Liver (tissue), 9 donors: Measurements from ENCODE around the gene RNASEH2A. TPM values are rescaled to one million over a fixed set of nuclear protein-coding genes. Genes with fewer than 3 reads are reported as not detected.

Experiments
- DNase-seq: peaks from one replicate; pipeline ENCODE4 v3.0.0-alpha.2; 2017; ENCODE audit warnings: low spot score
- H3K27ac ChIP-seq, 2 donors: one replicate each; pipeline ENCODE4 v1.7.0; 2013; ENCODE audit warnings: inconsistent platforms in 2 of 2, low read length in 2 of 2, control low read depth in 1 of 2, low read depth in 1 of 2, mild to moderate bottlenecking in 1 of 2
- H3K27me3 ChIP-seq, 4 donors: one replicate each; pipeline versions ENCODE4 v1.6.1 to v1.7.0; 2013; ENCODE audit warnings: low read length in 3 of 4, inconsistent platforms in 1 of 4, mild to moderate bottlenecking in 1 of 4, moderate library complexity in 1 of 4; ENCODE audit not compliant: control insufficient read depth in 4 of 4, insufficient read depth in 4 of 4
- H3K36me3 ChIP-seq, 4 donors: one replicate each; pipeline versions ENCODE4 v1.6.1 to v1.7.0; 2013; ENCODE audit warnings: low read length in 3 of 4, mild to moderate bottlenecking in 3 of 4, low read depth in 1 of 4, moderate library complexity in 1 of 4; ENCODE audit not compliant: control insufficient read depth in 4 of 4, insufficient read depth in 3 of 4
- H3K4me1 ChIP-seq, 4 donors: one replicate each; pipeline versions ENCODE4 v1.6.1 to v1.7.0; 2013; ENCODE audit warnings: low read length in 3 of 4, mild to moderate bottlenecking in 3 of 4, moderate library complexity in 1 of 4; ENCODE audit not compliant: control insufficient read depth in 4 of 4, insufficient read depth in 4 of 4
- H3K4me3 ChIP-seq, 3 donors: one replicate each; pipeline versions ENCODE4 v1.6.1 to v1.7.0; 2013; ENCODE audit warnings: low read length in 3 of 3, control low read depth in 1 of 3, low read depth in 1 of 3, mild to moderate bottlenecking in 1 of 3
- H3K9ac ChIP-seq, 2 donors: one replicate each; pipeline ENCODE4 v1.7.0; 2013; ENCODE audit warnings: low read length in 2 of 2, mild to moderate bottlenecking in 2 of 2, moderate library complexity in 2 of 2, control low read depth in 1 of 2, low read depth in 1 of 2
- H3K9me3 ChIP-seq, 4 donors: one replicate each; pipeline versions ENCODE4 v1.6.1 to v1.7.0; 2013; ENCODE audit warnings: low read length in 3 of 4; ENCODE audit not compliant: control insufficient read depth in 4 of 4
- ATF3 ChIP-seq: IDR thresholded peaks from 2 replicates; pipeline ENCODE4 v1.6.1; 2016; ENCODE audit warnings: antibody characterized with exemption
- EGR1 ChIP-seq, 2 donors: IDR thresholded peaks; 2 replicates each; pipeline ENCODE4 v1.6.1; 2016 to 2018; ENCODE audit warnings: antibody characterized with exemption in 2 of 2, low read depth in 2 of 2
- FOXA1 ChIP-seq: IDR thresholded peaks from 2 replicates; pipeline ENCODE4 v1.6.1; 2016; ENCODE audit warnings: antibody characterized with exemption
- FOXA2 ChIP-seq: IDR thresholded peaks from 2 replicates; pipeline ENCODE4 v1.6.1; 2016; ENCODE audit warnings: antibody characterized with exemption
- GABPA ChIP-seq, 2 donors: IDR thresholded peaks in 1 of 2; conservative IDR thresholded peaks in 1 of 2; 2 replicates each; pipeline ENCODE4 v1.6.1; 2016; ENCODE audit warnings: antibody characterized with exemption in 2 of 2, mild to moderate bottlenecking in 1 of 2, moderate library complexity in 1 of 2
- HNF4A ChIP-seq, 2 donors: conservative IDR thresholded peaks; 2 replicates each; pipeline ENCODE4 v1.6.1; 2016; ENCODE audit warnings: antibody characterized with exemption in 2 of 2, mild to moderate bottlenecking in 2 of 2
- HNF4G ChIP-seq: IDR thresholded peaks from 2 replicates; pipeline ENCODE4 v1.6.1; 2016; ENCODE audit warnings: antibody characterized with exemption
- JUND ChIP-seq, 2 donors: IDR thresholded peaks; 2 replicates each; pipeline ENCODE4 v1.6.1; 2016; ENCODE audit warnings: antibody characterized with exemption in 2 of 2
- NR2F2 ChIP-seq: IDR thresholded peaks from 2 replicates; pipeline ENCODE4 v1.6.1; 2016; ENCODE audit warnings: antibody characterized with exemption
- RAD21 ChIP-seq, 2 donors: IDR thresholded peaks; 2 replicates each; pipeline ENCODE4 v1.6.1; 2016; ENCODE audit warnings: antibody characterized with exemption in 2 of 2, mild to moderate bottlenecking in 2 of 2
- REST ChIP-seq: IDR thresholded peaks from 2 replicates; pipeline ENCODE4 v1.6.1; 2016; ENCODE audit warnings: antibody characterized with exemption, mild to moderate bottlenecking
- RXRA ChIP-seq, 2 donors: IDR thresholded peaks; 2 replicates each; pipeline ENCODE4 v1.6.1; 2017 to 2018; ENCODE audit warnings: antibody characterized with exemption in 2 of 2, mild to moderate bottlenecking in 1 of 2
- SP1 ChIP-seq: IDR thresholded peaks from 2 replicates; pipeline ENCODE4 v1.6.1; 2018; ENCODE audit warnings: antibody characterized with exemption, mild to moderate bottlenecking
- TAF1 ChIP-seq: conservative IDR thresholded peaks from 2 replicates; pipeline ENCODE4 v1.6.1; 2016; ENCODE audit warnings: antibody characterized with exemption, mild to moderate bottlenecking
- YY1 ChIP-seq: IDR thresholded peaks from 2 replicates; pipeline ENCODE4 v1.6.1; 2016; ENCODE audit warnings: antibody characterized with exemption, mild to moderate bottlenecking
- ZBTB33 ChIP-seq: IDR thresholded peaks from 2 replicates; pipeline ENCODE4 v1.6.1; 2016; ENCODE audit warnings: antibody characterized with exemption
- WGBS: extraction: QIAGEN DNeasy Blood & Tissue Kit; methylation state at CpG from one replicate; pipeline ENCODE4 v1.1.7; 2013; 5-methylcytosine and 5-hydroxymethylcytosine counted together
- polyA plus RNA-seq, 2 donors: library from polyadenylated mRNA; stranded (reverse) in 1 of 2; unstranded in 1 of 2; fragments of 200-250 nt in 1 of 2; fragments of >200 nt in 1 of 2; fragmentation: Nextera tagmentation in 1 of 2; extraction: Ambion mirVana in 1 of 2; gene quantifications; one replicate each; pipeline versions ENCODE4 v1.2.1 to v1.2.3, GENCODE V29; 2013 to 2015
- total RNA-seq, 2 donors: library from RNA; depleted of rRNA; stranded (reverse); fragments of >200 nt; gene quantifications; one replicate each; pipeline ENCODE4 v1.2.3, GENCODE V29; 2014
- TF ChIP-seq, protein P1 (sequence below): fragments of 150-350 bp; IDR thresholded peaks from 2 replicates; pipeline ENCODE4 v1.5.1; 2017; ENCODE audit warnings: improper control_type of control experiment, low read depth, low read length; ENCODE audit not compliant: missing input control
- TF ChIP-seq, protein P2 (sequence below): IDR thresholded peaks from 2 replicates; pipeline ENCODE4 v1.6.1; 2016; ENCODE audit warnings: antibody characterized with exemption
- donor health status: healthy.
- donor health status: healthy.
- donor health status: healthy.
- donor health status: healthy.
- donor health status: healthy.

RNASEH2A gene
- total and polyA plus RNA-seq, 4 donors, result 1.8 to 17.5 (median 3.5) TPM

GRCh38 chr19:12787458-12787857 is 18.9 kb upstream of the RNASEH2A start:
- WGBS, result 87% methylated on average over 10 of the region's 10 CpGs
- no peaks in the 10 kb centered on the region for H3K9me3 ChIP-seq
- H3K4me1 ChIP-seq, result peaks cover 11 to 47% (median 29%) of the 10 kb centered on the region in 4 donors
- H3K36me3 ChIP-seq, result no peaks in the 10 kb centered on the region
- no peaks in the 10 kb centered on the region for H3K27me3 ChIP-seq
- H3K4me3 ChIP-seq, result no peak overlapping the region
- peak overlapping the region in 1 of 2 donors; percentile 86 for H3K27ac ChIP-seq
- DNase-seq, result no peak
- no peak for TF ChIP-seq RAD21 (IDR thresholded peaks at IDR 0.05)
- TF ChIP-seq, protein P1, sequence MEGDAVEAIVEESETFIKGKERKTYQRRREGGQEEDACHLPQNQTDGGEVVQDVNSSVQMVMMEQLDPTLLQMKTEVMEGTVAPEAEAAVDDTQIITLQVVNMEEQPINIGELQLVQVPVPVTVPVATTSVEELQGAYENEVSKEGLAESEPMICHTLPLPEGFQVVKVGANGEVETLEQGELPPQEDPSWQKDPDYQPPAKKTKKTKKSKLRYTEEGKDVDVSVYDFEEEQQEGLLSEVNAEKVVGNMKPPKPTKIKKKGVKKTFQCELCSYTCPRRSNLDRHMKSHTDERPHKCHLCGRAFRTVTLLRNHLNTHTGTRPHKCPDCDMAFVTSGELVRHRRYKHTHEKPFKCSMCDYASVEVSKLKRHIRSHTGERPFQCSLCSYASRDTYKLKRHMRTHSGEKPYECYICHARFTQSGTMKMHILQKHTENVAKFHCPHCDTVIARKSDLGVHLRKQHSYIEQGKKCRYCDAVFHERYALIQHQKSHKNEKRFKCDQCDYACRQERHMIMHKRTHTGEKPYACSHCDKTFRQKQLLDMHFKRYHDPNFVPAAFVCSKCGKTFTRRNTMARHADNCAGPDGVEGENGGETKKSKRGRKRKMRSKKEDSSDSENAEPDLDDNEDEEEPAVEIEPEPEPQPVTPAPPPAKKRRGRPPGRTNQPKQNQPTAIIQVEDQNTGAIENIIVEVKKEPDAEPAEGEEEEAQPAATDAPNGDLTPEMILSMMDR, result no peak
- no peak for TF ChIP-seq EGR1 (IDR thresholded peaks at IDR 0.05; ENCODE audit: low read depth in 2 of 2)
- no peak for TF ChIP-seq SP1
- TF ChIP-seq ZBTB33, result no peak
- no peak for TF ChIP-seq TAF1
- no peak for TF ChIP-seq JUND (IDR thresholded peaks at IDR 0.05)
- no peak for TF ChIP-seq NR2F2
- TF ChIP-seq FOXA1, result no peak
- TF ChIP-seq REST, result no peak
- TF ChIP-seq YY1, result no peak
- TF ChIP-seq HNF4G, result no peak
- no peak for TF ChIP-seq FOXA2
- no peak for TF ChIP-seq RXRA (IDR thresholded peaks at IDR 0.05)
- TF ChIP-seq, protein P2, sequence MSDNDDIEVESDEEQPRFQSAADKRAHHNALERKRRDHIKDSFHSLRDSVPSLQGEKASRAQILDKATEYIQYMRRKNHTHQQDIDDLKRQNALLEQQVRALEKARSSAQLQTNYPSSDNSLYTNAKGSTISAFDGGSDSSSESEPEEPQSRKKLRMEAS, result no peak
- TF ChIP-seq ATF3, result no peak
- no peak for TF ChIP-seq HNF4A (conservative IDR thresholded peaks at IDR 0.05)
- no peak for TF ChIP-seq GABPA (IDR thresholded peaks at IDR 0.05 in 1 of 2, conservative IDR thresholded peaks at IDR 0.05 in 1 of 2)
- H3K9ac ChIP-seq, result no peak overlapping the region
